Gastroesophageal sphincter (tissue), 3 donors: ENCODE measurements around the gene SH3RF3.

ENCODE experiments used
- POLR2AphosphoS5 ChIP-seq: sonication (generic); formaldehyde crosslinking; IDR thresholded peaks from one replicate; pipeline ENCODE4 v1.6.1; 2017; ENCODE audit warnings: antibody characterized with exemption
- TF ChIP-seq, protein P1 (sequence below), 4 experiments: fragments of 200-600 bp in 2 of 4; fragments of 450-650 bp in 2 of 4; sonication (generic) in 1 of 4; IDR thresholded peaks; one replicate each; pipeline ENCODE4 v1.5.1; 2017 to 2019; ENCODE audit warnings: antibody characterized with exemption in 4 of 4, mild to moderate bottlenecking in 2 of 4, moderate library complexity in 2 of 4

- TF ChIP-seq POLR2AphosphoS5: no peak
- TF ChIP-seq, protein P1, sequence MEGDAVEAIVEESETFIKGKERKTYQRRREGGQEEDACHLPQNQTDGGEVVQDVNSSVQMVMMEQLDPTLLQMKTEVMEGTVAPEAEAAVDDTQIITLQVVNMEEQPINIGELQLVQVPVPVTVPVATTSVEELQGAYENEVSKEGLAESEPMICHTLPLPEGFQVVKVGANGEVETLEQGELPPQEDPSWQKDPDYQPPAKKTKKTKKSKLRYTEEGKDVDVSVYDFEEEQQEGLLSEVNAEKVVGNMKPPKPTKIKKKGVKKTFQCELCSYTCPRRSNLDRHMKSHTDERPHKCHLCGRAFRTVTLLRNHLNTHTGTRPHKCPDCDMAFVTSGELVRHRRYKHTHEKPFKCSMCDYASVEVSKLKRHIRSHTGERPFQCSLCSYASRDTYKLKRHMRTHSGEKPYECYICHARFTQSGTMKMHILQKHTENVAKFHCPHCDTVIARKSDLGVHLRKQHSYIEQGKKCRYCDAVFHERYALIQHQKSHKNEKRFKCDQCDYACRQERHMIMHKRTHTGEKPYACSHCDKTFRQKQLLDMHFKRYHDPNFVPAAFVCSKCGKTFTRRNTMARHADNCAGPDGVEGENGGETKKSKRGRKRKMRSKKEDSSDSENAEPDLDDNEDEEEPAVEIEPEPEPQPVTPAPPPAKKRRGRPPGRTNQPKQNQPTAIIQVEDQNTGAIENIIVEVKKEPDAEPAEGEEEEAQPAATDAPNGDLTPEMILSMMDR (IDR thresholded peaks at IDR 0.05): no peak
Measured at GRCh38 chr2:109135359-109136197, 6.6 kb downstream of the SH3RF3 start.
